GM12878 (cell line): ENCODE measurements around the gene NAV2.

Source experiments
- CBFB ChIP-seq: IDR thresholded peaks from 2 replicates; pipeline ENCODE4 v1.6.1; 2016; ENCODE audit warnings: antibody characterized with exemption, low read depth
- CREB1 ChIP-seq: IDR thresholded peaks from 2 replicates; pipeline ENCODE4 v1.6.1; 2012; ENCODE audit warnings: low read depth, mild to moderate bottlenecking, inconsistent platforms
- CTCF ChIP-seq, 3 experiments: IDR thresholded peaks in 2 of 3; conservative IDR thresholded peaks in 1 of 3; 2 replicates each; pipeline ENCODE4 v1.5.1; 2011; ENCODE audit warnings: low read depth in 3 of 3, low read length in 3 of 3, mild to moderate bottlenecking in 3 of 3, control low read depth in 2 of 3, moderate library complexity in 2 of 3, inconsistent platforms in 1 of 3, mixed read lengths in 1 of 3; ENCODE audit not compliant: control insufficient read depth in 2 of 3, insufficient read depth in 1 of 3; ENCODE audit errors: extremely low read depth in 1 of 3
- E4F1 ChIP-seq: fragments of 450-650 bp; IDR thresholded peaks from 2 replicates; pipeline ENCODE4 v1.6.1; 2018; ENCODE audit warnings: borderline replicate concordance, mild to moderate bottlenecking; ENCODE audit not compliant: partially characterized antibody
- EGR1 ChIP-seq, 2 experiments: IDR thresholded peaks; 1 replicate in 1 of 2; 2 replicates in 1 of 2; pipeline ENCODE4 v1.6.1; 2011 to 2012; ENCODE audit warnings: low read depth in 2 of 2, low read length in 2 of 2, borderline replicate concordance in 1 of 2, mild to moderate bottlenecking in 1 of 2, moderate library complexity in 1 of 2
- EP300 ChIP-seq, 2 experiments: fragments of 150-350 bp in 1 of 2; IDR thresholded peaks; 2 replicates each; pipeline ENCODE4 v1.6.1; 2011 to 2012; ENCODE audit warnings: low read depth in 2 of 2, low read length in 2 of 2, borderline replicate concordance in 1 of 2, improper control_type of control experiment in 1 of 2, inconsistent platforms in 1 of 2; ENCODE audit not compliant: control insufficient read depth in 1 of 2
- HCFC1 ChIP-seq: fragments of 150-350 bp; IDR thresholded peaks from 2 replicates; pipeline ENCODE4 v1.6.1; 2014; ENCODE audit warnings: low read length
- MAX ChIP-seq: IDR thresholded peaks from 2 replicates; pipeline ENCODE4 v1.6.1; 2012; ENCODE audit warnings: low read depth, low read length, improper control_type of control experiment
- TARDBP ChIP-seq: IDR thresholded peaks from 2 replicates; pipeline ENCODE4 v1.6.1; 2016; ENCODE audit warnings: borderline replicate concordance
- TBL1XR1 ChIP-seq: IDR thresholded peaks from 2 replicates; pipeline ENCODE4 v1.6.1; 2012; ENCODE audit warnings: low read depth, low read length, improper control_type of control experiment
- WRNIP1 ChIP-seq: IDR thresholded peaks from 2 replicates; pipeline ENCODE4 v1.6.1; 2011; ENCODE audit warnings: low read depth, low read length, improper control_type of control experiment, borderline replicate concordance
- ZBTB11 ChIP-seq: fragments of 450-650 bp; formaldehyde crosslinking; IDR thresholded peaks from 2 replicates; pipeline ENCODE4 v1.5.0; 2022; ENCODE audit warnings: mild to moderate bottlenecking, missing genetic modification characterization
- ZNF24 ChIP-seq: fragments of 450-650 bp; IDR thresholded peaks from 2 replicates; pipeline ENCODE4 v1.6.1; 2017; ENCODE audit warnings: antibody characterized with exemption, mild to moderate bottlenecking

- TF ChIP-seq WRNIP1 (no peak), E4F1 (no peak), CTCF (IDR thresholded peaks at IDR 0.05 in 2 of 3, conservative IDR thresholded peaks at IDR 0.05 in 1 of 3; ENCODE audit: control insufficient read depth in 2 of 3, extremely low read depth in 1 of 3, insufficient read depth in 1 of 3, low read depth in 3 of 3, low read length in 3 of 3) (no peak), EP300 (IDR thresholded peaks at IDR 0.05; ENCODE audit: borderline replicate concordance in 1 of 2, control insufficient read depth in 1 of 2, low read depth in 2 of 2, low read length in 2 of 2) (no peak), CBFB (no peak), EGR1 (IDR thresholded peaks at IDR 0.05; ENCODE audit: borderline replicate concordance in 1 of 2, low read depth in 2 of 2, low read length in 2 of 2) (no peak), CREB1 (no peak), HCFC1 (no peak), ZNF24 (no peak), ZBTB11 (CRISPR knock-in tag) (no peak), TBL1XR1 (no peak), TARDBP (no peak), MAX (no peak)
Observed at GRCh38 chr11:20065406-20065805, 352.8 kb downstream of the NAV2 start.
